Fibroblast of skin of left biceps (primary cell): Measurements from ENCODE around the gene KAZALD1.

Source experiments
- DNase-seq, 2 experiments: peaks; one replicate each; pipeline ENCODE4 v3.0.0-alpha.2; 2013; ENCODE audit warnings: low read depth in 2 of 2

Gene KAZALD1

GRCh38 chr10:101061624-101062231 lies at the start of gene KAZALD1:
Gene KAZALD1, plus strand, starts transcription at chr10:101061989. Its CDS starts 604 bp downstream, at chr10:101062593.
- DNase-seq = peak; percentile 59 to 64

- peak; percentile 73 to 78 for DNase-seq
Measured at GRCh38 chr10:101012525-101013364, 49.0 kb upstream of the KAZALD1 start.

- DNase-seq = no peak
Measured at GRCh38 chr10:101013365-101013825, 48.4 kb upstream of the KAZALD1 start.

GRCh38 chr10:101014230-101014884 lies 47.4 kb upstream of the KAZALD1 start:
- DNase-seq = no peak

- peak in 1 of 2 experiments; percentile 64 for DNase-seq
Measured at GRCh38 chr10:101014966-101015581, 46.7 kb upstream of the KAZALD1 start.

- no peak for DNase-seq
Measured at GRCh38 chr10:101015582-101015973, 46.2 kb upstream of the KAZALD1 start.

GRCh38 chr10:101016814-101017213 lies 45.0 kb upstream of the KAZALD1 start:
- no peak for DNase-seq

GRCh38 chr10:101018118-101018599 lies 43.6 kb upstream of the KAZALD1 start:
- no peak for DNase-seq

GRCh38 chr10:101018600-101019439 lies 43.0 kb upstream of the KAZALD1 start:
- no peak for DNase-seq

- no peak for DNase-seq
Measured at GRCh38 chr10:101019440-101019703, 42.4 kb upstream of the KAZALD1 start.

- DNase-seq = no peak
Measured at GRCh38 chr10:101020427-101021075, 41.2 kb upstream of the KAZALD1 start.

- no peak for DNase-seq
Measured at GRCh38 chr10:101021239-101021638, 40.5 kb upstream of the KAZALD1 start.

- DNase-seq = no peak
Measured at GRCh38 chr10:101021692-101022251, 40.0 kb upstream of the KAZALD1 start.

GRCh38 chr10:101022967-101023705 lies 38.7 kb upstream of the KAZALD1 start:
- DNase-seq = no peak

- DNase-seq = no peak
Measured at GRCh38 chr10:101027106-101027720, 34.6 kb upstream of the KAZALD1 start.

- no peak for DNase-seq
Measured at GRCh38 chr10:101028446-101029337, 33.1 kb upstream of the KAZALD1 start.

- no peak for DNase-seq
Measured at GRCh38 chr10:101029520-101030295, 32.1 kb upstream of the KAZALD1 start.
